ENCODE data around the gene ZNF827. TPM values are rescaled to one million over a fixed set of nuclear protein-coding genes. Genes with fewer than 3 reads are reported as not detected.

ZNF827 gene
- total and polyA plus RNA-seq, 2 of the 8 experiments (the other 6 are each of a cell fraction or from before 2014, with no cell fraction given): 25.3 to 26.2 TPM

- no peak for TF ChIP-seq CHD7 (IDR thresholded peaks at IDR 0.05; ENCODE audit: insufficient replicate concordance, low read length)
- TF ChIP-seq CHD2 (IDR thresholded peaks at IDR 0.05; ENCODE audit: low read length): no peak
- TF ChIP-seq SP4 (IDR thresholded peaks at IDR 0.05; ENCODE audit: low read length): no peak
- TF ChIP-seq EGR1 (IDR thresholded peaks at IDR 0.05; ENCODE audit: borderline replicate concordance, low read depth, low read length): no peak
- TF ChIP-seq, protein P1, sequence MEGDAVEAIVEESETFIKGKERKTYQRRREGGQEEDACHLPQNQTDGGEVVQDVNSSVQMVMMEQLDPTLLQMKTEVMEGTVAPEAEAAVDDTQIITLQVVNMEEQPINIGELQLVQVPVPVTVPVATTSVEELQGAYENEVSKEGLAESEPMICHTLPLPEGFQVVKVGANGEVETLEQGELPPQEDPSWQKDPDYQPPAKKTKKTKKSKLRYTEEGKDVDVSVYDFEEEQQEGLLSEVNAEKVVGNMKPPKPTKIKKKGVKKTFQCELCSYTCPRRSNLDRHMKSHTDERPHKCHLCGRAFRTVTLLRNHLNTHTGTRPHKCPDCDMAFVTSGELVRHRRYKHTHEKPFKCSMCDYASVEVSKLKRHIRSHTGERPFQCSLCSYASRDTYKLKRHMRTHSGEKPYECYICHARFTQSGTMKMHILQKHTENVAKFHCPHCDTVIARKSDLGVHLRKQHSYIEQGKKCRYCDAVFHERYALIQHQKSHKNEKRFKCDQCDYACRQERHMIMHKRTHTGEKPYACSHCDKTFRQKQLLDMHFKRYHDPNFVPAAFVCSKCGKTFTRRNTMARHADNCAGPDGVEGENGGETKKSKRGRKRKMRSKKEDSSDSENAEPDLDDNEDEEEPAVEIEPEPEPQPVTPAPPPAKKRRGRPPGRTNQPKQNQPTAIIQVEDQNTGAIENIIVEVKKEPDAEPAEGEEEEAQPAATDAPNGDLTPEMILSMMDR (IDR thresholded peaks at IDR 0.05; ENCODE audit: control extremely low read depth in 1 of 3, insufficient read depth in 1 of 3, low read depth in 1 of 3, low read length in 3 of 3): no peak
- TF ChIP-seq EP300 (IDR thresholded peaks at IDR 0.05; ENCODE audit: borderline replicate concordance in 1 of 2, low read depth in 2 of 2, low read length in 2 of 2): no peak
- TF ChIP-seq POLR2A (IDR thresholded peaks at IDR 0.05; ENCODE audit: control extremely low read depth in 1 of 2, low read depth in 2 of 2, low read length in 2 of 2): no peak
- no peak for TF ChIP-seq ASH2L (IDR thresholded peaks at IDR 0.05; ENCODE audit: low read length)
- no peak for TF ChIP-seq CBX8 (IDR thresholded peaks at IDR 0.05; ENCODE audit: borderline replicate concordance, low read depth, low read length)
- TF ChIP-seq TBP (IDR thresholded peaks at IDR 0.05; ENCODE audit: low read depth, low read length): no peak
These were observed 95.0 kb downstream of the ZNF827 start (continued) for GRCh38 chr4:145843639-145844038.

All from H1 (cell line).